Fibroblast of pulmonary artery (primary cell): ENCODE measurements around the gene PRTG.

Experiments
- DNase-seq: peaks from one replicate; pipeline ENCODE4 v3.0.0-alpha.2; 2010; ENCODE audit warnings: low read depth
- H3K4me3 ChIP-seq: replicated peaks from 2 replicates; pipeline ENCODE4 v1.5.1; 2011; ENCODE audit warnings: low read depth, mild to moderate bottlenecking, control low read depth, low read length, moderate library complexity
- TF ChIP-seq, protein P1 (sequence below): IDR thresholded peaks from 2 replicates; pipeline ENCODE4 v1.5.1; 2011; ENCODE audit warnings: mild to moderate bottlenecking, control low read depth, low read length, inconsistent platforms; ENCODE audit errors: missing control alignments

Gene PRTG

DNA sequence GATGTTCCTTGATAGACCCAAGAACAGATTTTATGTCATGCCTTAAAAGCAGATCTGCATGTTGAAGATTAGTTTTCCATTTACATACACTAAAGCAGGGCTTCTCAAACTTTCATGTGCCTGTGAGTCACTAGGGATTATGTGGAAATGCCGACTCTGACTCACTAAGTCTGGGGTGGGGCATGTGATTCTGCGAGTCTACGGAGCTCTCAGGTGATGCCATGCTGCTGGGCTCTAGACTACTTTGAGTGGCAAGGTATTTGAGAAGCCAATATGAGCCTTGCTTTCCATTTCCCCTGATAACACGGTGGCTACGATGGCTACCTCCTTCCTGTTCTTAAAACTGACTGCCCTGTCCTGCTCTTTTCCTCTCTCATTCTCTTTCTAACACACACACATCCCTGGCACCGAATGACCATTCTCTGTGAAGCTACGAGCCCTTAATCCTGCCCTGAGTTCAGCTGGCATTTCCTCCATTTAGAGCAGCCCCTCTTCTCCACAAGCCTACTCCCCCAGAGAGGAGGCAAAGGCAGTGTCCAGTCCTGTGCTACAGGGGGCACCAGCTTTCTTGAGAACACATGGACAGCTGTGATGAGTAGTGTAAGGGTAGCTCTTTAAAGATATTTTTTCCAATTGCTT is 115.1 kb downstream of the PRTG start:
- H3K4me3 ChIP-seq: no peak overlapping the region
- DNase-seq: peak; percentile 90
- TF ChIP-seq, protein P1, sequence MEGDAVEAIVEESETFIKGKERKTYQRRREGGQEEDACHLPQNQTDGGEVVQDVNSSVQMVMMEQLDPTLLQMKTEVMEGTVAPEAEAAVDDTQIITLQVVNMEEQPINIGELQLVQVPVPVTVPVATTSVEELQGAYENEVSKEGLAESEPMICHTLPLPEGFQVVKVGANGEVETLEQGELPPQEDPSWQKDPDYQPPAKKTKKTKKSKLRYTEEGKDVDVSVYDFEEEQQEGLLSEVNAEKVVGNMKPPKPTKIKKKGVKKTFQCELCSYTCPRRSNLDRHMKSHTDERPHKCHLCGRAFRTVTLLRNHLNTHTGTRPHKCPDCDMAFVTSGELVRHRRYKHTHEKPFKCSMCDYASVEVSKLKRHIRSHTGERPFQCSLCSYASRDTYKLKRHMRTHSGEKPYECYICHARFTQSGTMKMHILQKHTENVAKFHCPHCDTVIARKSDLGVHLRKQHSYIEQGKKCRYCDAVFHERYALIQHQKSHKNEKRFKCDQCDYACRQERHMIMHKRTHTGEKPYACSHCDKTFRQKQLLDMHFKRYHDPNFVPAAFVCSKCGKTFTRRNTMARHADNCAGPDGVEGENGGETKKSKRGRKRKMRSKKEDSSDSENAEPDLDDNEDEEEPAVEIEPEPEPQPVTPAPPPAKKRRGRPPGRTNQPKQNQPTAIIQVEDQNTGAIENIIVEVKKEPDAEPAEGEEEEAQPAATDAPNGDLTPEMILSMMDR: peak; percentile 2

DNA sequence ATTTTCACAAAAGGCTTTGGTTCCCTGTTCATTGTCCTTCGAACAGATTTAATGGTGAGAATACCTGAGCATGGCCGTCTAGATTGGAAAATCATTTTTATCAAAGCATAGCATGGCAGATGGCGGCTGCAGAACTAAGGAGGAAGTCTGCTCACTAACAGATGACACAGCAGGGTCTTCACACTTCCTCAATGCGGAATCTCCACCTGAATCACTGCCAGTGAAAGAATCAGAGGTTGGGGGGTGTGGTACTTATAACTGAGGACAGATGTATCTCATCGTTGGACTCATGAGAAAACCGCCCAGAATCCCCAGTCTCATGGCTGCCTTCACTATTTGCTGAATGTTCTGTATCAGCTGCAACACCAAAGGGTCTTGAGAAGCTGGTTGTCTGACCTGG is 123.2 kb downstream of the PRTG start:
- TF ChIP-seq, protein P1: no peak
- DNase-seq: no peak
- no peak overlapping the region for H3K4me3 ChIP-seq

DNA sequence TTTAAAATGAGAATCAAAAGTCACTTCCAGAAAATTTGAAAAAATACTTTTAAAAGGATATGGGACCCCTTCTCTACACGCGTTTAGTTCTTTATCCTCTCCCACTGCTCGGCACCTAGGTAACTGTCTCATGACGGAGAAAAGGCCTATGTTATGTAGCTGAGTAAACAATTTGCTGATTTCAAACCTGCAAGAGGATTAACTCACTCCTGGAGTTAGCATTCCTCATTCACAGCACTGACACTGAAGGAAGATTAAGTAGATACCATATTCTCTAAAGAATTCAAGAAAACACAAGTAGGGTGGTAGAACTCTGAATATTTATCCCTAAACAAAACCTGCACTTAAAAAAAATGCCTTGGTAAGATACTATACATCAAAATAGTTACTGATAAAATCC is 124.6 kb downstream of the PRTG start:
- no peak for DNase-seq
- no peak overlapping the region for H3K4me3 ChIP-seq
- TF ChIP-seq, protein P1: no peak

DNA sequence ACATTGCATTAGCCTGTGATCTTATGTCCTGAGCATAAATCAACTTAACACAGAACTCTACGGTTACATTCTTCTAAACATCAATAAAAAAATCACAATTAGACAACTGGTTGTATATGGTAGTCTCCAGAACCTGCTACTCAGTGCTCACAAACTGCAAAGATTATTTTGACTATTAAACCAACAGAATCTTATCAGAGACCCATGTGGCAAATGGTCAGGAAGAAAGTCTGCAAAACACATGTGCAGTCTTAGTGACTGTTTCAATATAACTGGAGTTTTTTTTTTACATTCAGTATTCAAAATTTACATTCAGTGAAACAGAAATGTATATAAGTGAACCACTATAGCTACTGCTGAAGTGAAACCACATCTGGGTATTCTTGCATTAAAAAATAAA is 127.5 kb downstream of the PRTG start:
- no peak overlapping the region for H3K4me3 ChIP-seq
- no peak for DNase-seq
- TF ChIP-seq, protein P1: no peak

DNA sequence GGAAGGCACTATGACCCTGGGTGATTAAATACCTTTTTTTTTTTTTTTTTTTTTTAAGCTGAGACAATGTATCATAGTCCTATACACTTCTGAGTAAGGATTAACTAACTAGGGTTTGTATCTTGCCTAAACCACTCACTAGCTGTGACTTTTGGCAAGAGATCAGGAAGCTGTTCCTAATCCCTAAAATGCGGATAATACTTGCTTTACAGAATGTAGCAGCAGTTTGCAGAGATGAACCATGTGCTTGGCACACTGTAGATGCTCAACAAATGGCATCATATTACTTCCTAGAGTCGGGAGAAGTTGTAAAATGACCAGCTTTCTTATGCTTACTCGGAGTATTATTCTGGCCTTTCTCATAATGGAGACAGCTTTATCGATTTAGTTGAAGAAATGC is 129.2 kb downstream of the PRTG start:
- TF ChIP-seq, protein P1: no peak
- H3K4me3 ChIP-seq: no peak overlapping the region
- no peak for DNase-seq

DNA sequence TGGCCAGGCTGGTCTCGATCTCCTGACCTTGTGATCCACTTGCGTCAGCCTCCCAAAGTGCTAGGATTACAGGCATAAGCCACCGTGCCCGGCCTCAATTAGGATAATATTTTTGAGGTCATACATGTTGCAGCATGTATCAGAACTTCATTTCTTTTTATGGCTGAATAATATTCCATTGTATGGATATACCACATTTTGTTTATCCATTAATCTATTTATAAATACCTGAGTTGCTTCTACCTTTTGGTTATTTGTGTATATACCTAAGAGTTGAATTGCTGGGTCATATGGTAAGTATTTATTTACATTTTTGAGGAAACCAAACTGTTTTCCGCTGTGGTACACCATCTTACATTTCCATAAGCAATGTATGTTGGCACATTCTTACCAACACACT is 136.7 kb downstream of the PRTG start:
- TF ChIP-seq, protein P1: no peak
- no peak overlapping the region for H3K4me3 ChIP-seq
- DNase-seq: no peak

DNA sequence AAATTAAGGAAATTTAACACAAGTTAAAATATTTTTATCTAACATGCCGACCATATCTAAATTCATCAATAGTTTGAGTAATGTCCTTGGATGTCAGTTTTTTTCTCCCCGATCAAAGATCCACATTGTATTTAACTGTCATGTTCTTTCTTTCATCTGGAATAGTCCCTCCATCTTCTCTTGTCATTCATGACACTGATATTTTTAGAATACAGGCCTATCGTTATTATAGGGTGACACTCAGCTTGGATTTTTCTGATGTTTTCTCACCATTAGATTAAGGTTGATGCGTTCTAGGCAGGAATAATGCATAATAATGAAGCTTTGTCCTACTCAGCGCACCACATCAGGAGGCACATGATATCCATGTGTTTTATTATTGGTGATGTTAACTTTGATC is 141.6 kb downstream of the PRTG start:
- TF ChIP-seq, protein P1: no peak
- DNase-seq: no peak
- H3K4me3 ChIP-seq: no peak overlapping the region
